ENCODE results near the gene CXorf38.

Gene CXorf38

DNA sequence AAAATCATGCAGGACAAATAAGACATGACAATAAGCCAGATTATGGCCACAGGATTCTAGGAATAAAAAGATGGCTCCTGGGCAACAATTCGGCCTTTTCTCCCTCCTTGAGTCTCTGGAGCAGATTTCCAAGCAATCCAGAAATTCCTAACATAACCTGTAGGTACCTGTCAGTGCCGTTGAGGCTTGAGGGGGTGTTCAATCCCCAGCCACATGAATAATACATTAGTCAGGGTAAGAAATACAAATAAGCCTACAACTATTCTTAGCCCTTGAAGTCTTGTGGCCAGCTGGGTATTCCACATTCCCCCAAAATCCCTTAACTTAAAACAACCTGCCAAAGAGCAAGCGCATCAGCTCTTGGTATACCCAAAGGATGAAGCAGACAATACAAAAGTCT lies 9.7 kb downstream of the CXorf38 start:
- no peak for DNase-seq (ENCODE audit: low read depth)
- TF ChIP-seq, protein P1, sequence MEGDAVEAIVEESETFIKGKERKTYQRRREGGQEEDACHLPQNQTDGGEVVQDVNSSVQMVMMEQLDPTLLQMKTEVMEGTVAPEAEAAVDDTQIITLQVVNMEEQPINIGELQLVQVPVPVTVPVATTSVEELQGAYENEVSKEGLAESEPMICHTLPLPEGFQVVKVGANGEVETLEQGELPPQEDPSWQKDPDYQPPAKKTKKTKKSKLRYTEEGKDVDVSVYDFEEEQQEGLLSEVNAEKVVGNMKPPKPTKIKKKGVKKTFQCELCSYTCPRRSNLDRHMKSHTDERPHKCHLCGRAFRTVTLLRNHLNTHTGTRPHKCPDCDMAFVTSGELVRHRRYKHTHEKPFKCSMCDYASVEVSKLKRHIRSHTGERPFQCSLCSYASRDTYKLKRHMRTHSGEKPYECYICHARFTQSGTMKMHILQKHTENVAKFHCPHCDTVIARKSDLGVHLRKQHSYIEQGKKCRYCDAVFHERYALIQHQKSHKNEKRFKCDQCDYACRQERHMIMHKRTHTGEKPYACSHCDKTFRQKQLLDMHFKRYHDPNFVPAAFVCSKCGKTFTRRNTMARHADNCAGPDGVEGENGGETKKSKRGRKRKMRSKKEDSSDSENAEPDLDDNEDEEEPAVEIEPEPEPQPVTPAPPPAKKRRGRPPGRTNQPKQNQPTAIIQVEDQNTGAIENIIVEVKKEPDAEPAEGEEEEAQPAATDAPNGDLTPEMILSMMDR (IDR thresholded peaks at IDR 0.05; ENCODE audit: low read depth, low read length, missing control alignments) = no peak
- no peak overlapping the region for H3K4me3 ChIP-seq (ENCODE audit: low read depth, low read length)

DNA sequence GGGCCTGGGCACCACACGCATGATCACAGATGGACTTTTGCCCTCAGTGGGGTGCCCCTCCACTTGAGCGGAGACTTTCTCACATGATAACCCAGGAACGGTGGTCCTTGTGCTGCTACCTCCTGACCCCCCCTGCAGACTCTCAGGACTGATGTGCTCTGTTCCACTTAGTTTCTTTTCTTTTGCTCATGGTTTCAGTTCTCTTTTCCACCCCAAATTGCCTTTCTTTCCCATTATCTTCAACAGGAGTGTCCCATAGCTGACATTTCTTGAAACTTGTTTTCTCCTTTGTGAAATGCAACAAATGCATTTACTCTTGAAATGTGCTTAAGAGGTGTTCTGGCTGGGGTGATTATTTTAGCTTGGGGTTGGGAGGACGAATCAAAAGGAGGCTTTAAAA lies 15.2 kb downstream of the CXorf38 start:
- TF ChIP-seq, protein P1 (IDR thresholded peaks at IDR 0.05; ENCODE audit: low read depth, low read length, missing control alignments) = no peak
- no peak for DNase-seq (ENCODE audit: low read depth)
- no peak overlapping the region for H3K4me3 ChIP-seq (ENCODE audit: low read depth, low read length)

DNA sequence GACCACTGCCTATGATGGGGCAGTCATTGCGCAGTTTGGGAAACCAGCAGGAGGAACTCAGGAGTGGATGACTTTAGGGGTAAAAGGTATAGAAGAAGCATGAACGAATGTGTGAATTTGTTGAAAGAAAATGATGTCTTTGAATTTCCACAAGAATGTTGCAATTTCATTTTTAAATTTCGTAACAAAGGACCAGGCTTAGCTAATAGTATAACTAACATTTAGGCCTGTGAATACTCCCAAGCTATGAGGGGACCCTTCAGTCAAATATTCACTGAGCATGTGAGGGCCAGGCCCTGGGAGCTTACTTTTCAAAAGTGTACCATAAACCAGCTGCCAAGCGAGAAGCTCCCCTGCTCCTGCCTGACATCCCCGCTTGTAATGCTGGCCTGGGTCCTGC lies 18.9 kb downstream of the CXorf38 start:
- no peak for DNase-seq (ENCODE audit: low read depth)
- H3K4me3 ChIP-seq (ENCODE audit: low read depth, low read length) = no peak overlapping the region
- TF ChIP-seq, protein P1 (IDR thresholded peaks at IDR 0.05; ENCODE audit: low read depth, low read length, missing control alignments) = no peak

DNA sequence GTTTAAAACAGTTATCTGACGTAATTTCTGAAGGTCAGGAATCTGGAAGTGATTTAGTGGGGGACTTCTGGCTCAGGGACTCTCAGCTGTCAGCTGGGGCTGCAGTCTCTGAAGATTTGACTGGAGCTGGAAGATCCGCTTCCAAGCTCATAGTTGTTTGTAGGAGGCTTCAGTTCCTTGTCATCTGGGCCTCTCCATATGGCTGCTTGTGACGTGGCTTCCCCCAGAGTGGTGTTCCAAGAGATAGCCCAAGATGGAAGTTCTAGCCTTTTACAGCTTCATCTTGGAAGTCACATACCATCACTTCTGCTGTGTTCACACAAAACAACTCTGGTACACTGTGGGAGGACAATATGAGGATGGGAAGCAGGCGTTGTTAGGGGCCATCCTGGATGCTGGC lies 22.1 kb downstream of the CXorf38 start:
- no peak overlapping the region for H3K4me3 ChIP-seq (ENCODE audit: low read depth, low read length)
- DNase-seq (ENCODE audit: low read depth) = no peak
- TF ChIP-seq, protein P1 (IDR thresholded peaks at IDR 0.05; ENCODE audit: low read depth, low read length, missing control alignments) = no peak

DNA sequence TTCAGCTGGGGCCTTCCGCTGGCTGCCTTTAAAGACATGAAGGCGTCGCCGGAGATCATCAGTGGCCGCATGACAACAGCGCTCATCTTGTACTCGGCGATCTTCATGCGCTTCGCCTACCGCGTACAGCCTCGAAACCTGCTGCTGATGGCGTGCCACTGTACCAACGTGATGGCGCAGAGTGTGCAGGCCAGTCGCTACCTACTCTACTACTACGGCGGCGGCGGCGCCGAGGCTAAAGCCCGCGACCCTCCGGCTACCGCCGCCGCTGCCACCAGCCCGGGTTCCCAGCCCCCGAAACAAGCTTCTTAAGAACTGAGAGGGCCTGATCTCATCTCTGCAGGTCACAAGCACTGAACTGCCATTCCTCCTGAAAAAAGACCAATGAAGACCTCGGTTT lies 23.7 kb downstream of the CXorf38 start:
- TF ChIP-seq, protein P1 (IDR thresholded peaks at IDR 0.05; ENCODE audit: low read depth, low read length, missing control alignments) = no peak
- DNase-seq (ENCODE audit: low read depth) = no peak
- H3K4me3 ChIP-seq (ENCODE audit: low read depth, low read length) = no peak overlapping the region

DNA sequence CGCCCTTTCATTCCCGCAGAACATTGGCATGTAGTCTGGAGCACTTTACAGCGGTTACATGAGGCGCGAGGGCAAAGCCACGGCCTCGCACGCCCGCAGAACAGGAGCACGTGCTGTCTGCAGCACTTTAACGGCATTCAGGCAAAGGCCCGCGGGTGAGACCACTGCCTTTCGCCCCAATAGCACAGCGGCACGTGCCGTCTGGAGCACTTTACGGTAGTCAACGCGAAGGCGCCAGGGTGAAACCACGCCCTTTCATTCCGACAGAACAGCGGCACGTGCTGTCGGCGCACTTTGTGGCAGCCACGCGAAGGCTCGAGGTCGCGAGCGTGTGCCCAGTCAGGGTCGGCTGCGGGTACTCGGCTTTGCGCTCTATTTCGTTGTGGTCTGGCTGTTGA lies 24.2 kb downstream of the CXorf38 start, which contains the start of gene MPC1L:
TSS of gene MPC1L (plus strand) at position 290 of the 398 bp plus-strand sequence. CDS start 138 bp downstream, outside the sequence.
- no peak within 1 kb of the TSS for H3K4me3 ChIP-seq (ENCODE audit: low read depth, low read length)
- DNase-seq (ENCODE audit: low read depth) = no peak
- TF ChIP-seq, protein P1 (IDR thresholded peaks at IDR 0.05; ENCODE audit: low read depth, low read length, missing control alignments) = no peak

DNA sequence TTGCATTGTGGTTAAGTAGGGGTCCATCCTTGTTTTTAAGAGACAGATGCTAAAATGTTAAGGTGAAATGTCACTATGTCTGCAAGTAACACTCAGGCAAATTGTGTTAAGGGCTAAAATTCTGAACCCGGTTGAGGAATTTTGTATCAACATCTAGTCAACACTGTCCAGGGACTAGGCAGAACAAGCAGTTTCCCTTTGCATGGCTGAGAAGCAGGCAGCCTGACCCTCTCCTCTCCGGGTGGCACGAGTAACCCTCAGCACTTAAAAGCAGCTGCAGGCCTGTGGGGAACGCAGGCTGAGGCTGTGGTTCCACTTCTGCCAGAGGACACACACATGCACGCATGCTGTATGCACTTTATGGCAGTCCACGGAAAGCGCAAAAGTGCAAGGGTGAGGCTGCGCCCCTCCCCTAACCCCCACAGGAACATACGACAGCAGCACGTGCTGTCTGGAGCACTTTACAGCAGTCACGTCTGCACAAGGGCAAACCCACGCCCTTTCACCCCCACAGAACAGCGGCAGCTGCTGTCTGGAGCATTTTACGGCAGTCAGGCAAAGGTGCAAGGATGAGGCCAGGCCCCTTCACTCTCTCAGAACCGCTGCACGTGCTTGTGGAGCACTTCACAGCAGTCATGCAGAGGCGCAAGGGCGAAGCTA lies 24.8 kb downstream of the CXorf38 start:
- H3K4me3 ChIP-seq (ENCODE audit: low read depth, low read length) = no peak overlapping the region
- DNase-seq (ENCODE audit: low read depth) = no peak
- TF ChIP-seq, protein P1 (IDR thresholded peaks at IDR 0.05; ENCODE audit: low read depth, low read length, missing control alignments) = no peak
